ENCODE data around the gene CA6.

The CA6 gene

GRCh38 chr1:8905582-8906191 is 40.0 kb upstream of the CA6 start:
- TF ChIP-seq TAF1 (IDR thresholded peaks at IDR 0.05; ENCODE audit: borderline replicate concordance, insufficient read depth, low read length) (no peak), FOXP2 (optimal IDR thresholded peaks at IDR 0.05; ENCODE audit: borderline replicate concordance, extremely low read depth, extremely low read length, insufficient read depth) (no peak), REST (IDR thresholded peaks at IDR 0.05; ENCODE audit: insufficient read depth in 1 of 2, low read depth in 2 of 2, low read length in 2 of 2) (no peak), POLR2AphosphoS5 (IDR thresholded peaks at IDR 0.05; ENCODE audit: low read depth, low read length) (no peak), SIN3A (IDR thresholded peaks at IDR 0.05; ENCODE audit: borderline replicate concordance, insufficient read depth, low read length) (no peak)

GRCh38 chr1:8908388-8909151 is 37.1 kb upstream of the CA6 start:
- no peak for TF ChIP-seq SIN3A (IDR thresholded peaks at IDR 0.05; ENCODE audit: borderline replicate concordance, insufficient read depth, low read length)
- TF ChIP-seq REST (IDR thresholded peaks at IDR 0.05; ENCODE audit: insufficient read depth in 1 of 2, low read depth in 2 of 2, low read length in 2 of 2), result no peak
- TF ChIP-seq FOXP2 (optimal IDR thresholded peaks at IDR 0.05; ENCODE audit: borderline replicate concordance, extremely low read depth, extremely low read length, insufficient read depth), result no peak
- TF ChIP-seq POLR2AphosphoS5 (IDR thresholded peaks at IDR 0.05; ENCODE audit: low read depth, low read length), result no peak
- no peak for TF ChIP-seq TAF1 (IDR thresholded peaks at IDR 0.05; ENCODE audit: borderline replicate concordance, insufficient read depth, low read length)

- TF ChIP-seq POLR2AphosphoS5 (IDR thresholded peaks at IDR 0.05; ENCODE audit: low read depth, low read length), result no peak
- TF ChIP-seq FOXP2 (optimal IDR thresholded peaks at IDR 0.05; ENCODE audit: borderline replicate concordance, extremely low read depth, extremely low read length, insufficient read depth), result no peak
- TF ChIP-seq TAF1 (IDR thresholded peaks at IDR 0.05; ENCODE audit: borderline replicate concordance, insufficient read depth, low read length), result no peak
- TF ChIP-seq REST (IDR thresholded peaks at IDR 0.05; ENCODE audit: insufficient read depth in 1 of 2, low read depth in 2 of 2, low read length in 2 of 2), result no peak
- TF ChIP-seq SIN3A (IDR thresholded peaks at IDR 0.05; ENCODE audit: borderline replicate concordance, insufficient read depth, low read length), result no peak
These were observed 35.3 kb upstream of the CA6 start for GRCh38 chr1:8910331-8910730.

- TF ChIP-seq FOXP2 (optimal IDR thresholded peaks at IDR 0.05; ENCODE audit: borderline replicate concordance, extremely low read depth, extremely low read length, insufficient read depth) (peak; percentile 20), SIN3A (IDR thresholded peaks at IDR 0.05; ENCODE audit: borderline replicate concordance, insufficient read depth, low read length) (no peak)
These were observed 34.8 kb upstream of the CA6 start for GRCh38 chr1:8910914-8911313.

GRCh38 chr1:8911416-8912309 is 34.0 kb upstream of the CA6 start:
- TF ChIP-seq SIN3A (IDR thresholded peaks at IDR 0.05; ENCODE audit: borderline replicate concordance, insufficient read depth, low read length), result peak; percentile 32; the same call in 1 of the 2 replicates
- no peak for TF ChIP-seq POLR2AphosphoS5 (IDR thresholded peaks at IDR 0.05; ENCODE audit: low read depth, low read length)

Measured in PFSK-1 (cell line).